Breast epithelium (tissue), 3 donors: ENCODE data around the gene CHST15.

Experiments
- CTCF ChIP-seq, 3 donors: fragments of 450-650 bp; IDR thresholded peaks; one replicate each; pipeline ENCODE4 v1.5.1; 2016 to 2017; ENCODE audit warnings: antibody characterized with exemption in 3 of 3, mild to moderate bottlenecking in 3 of 3, moderate library complexity in 3 of 3
- POLR2A ChIP-seq: fragments of 450-650 bp; IDR thresholded peaks from one replicate; pipeline ENCODE4 v1.6.1; 2016; ENCODE audit warnings: antibody characterized with exemption, mild to moderate bottlenecking, moderate library complexity
- POLR2AphosphoS5 ChIP-seq, 3 donors: sonication (generic); formaldehyde crosslinking; IDR thresholded peaks; one replicate each; pipeline ENCODE4 v1.6.1; 2017; ENCODE audit warnings: antibody characterized with exemption in 3 of 3

DNA sequence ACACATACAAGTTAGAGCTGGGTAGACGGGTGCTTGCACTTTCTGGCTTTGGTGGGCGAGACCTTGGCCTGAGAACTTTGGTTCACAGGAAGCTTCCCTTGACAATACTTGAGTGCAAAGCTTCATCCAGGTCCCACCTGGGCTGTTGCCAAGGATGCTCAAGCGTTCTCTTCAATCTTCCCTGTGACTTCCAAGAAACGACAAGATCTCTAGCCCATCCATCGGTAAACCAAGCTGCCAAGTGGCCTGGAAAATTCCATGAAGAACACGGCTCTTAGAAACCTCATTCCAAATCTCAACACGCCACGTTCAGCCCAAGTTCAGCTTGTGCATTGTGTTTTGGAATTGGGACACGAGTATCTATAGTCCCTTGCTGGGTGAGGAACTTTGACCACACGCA is 84.7 kb downstream of the CHST15 start:
- TF ChIP-seq CTCF (IDR thresholded peaks at IDR 0.05) = no peak
- TF ChIP-seq POLR2AphosphoS5 (IDR thresholded peaks at IDR 0.05) = no peak
- no peak for TF ChIP-seq POLR2A
